ENCODE data around the gene PTEN. TPM values are rescaled to one million over a fixed set of nuclear protein-coding genes. Genes with fewer than 3 reads are reported as not detected.

PTEN gene
- total RNA-seq, 2 donors from 2014 or later: 49.8 to 75.3 TPM

GRCh38 chr10:88019753-88020152 lies 156.3 kb downstream of the PTEN start:
- H3K9me3 Mint-ChIP-seq: peaks cover 3% of the 10 kb centered on the region
- H3K27me3 Mint-ChIP-seq: peaks cover 0 to 2% of the 10 kb centered on the region in 2 donors
- no peak for DNase-seq (ENCODE audit: low spot score)
- H3K4me3 Mint-ChIP-seq: no peak overlapping the region
- H3K27ac Mint-ChIP-seq: no peak overlapping the region
- H3K4me1 Mint-ChIP-seq (ENCODE audit: low read depth in 2 of 2): peaks cover 0 to 4% of the 10 kb centered on the region in 2 donors
- no peak for ATAC-seq
- H3K36me3 Mint-ChIP-seq: no peaks in the 10 kb centered on the region

Other genes with a start within 250 kb of the PTEN start
- gene PAPSS2, start 203.7 kb upstream of the PTEN start, total RNA-seq: 1 to 10 TPM in 1 of 2 donors, under 1 TPM in 1; 0.19 to 2.6 TPM
- 10 to 100 TPM; 48.3 to 65.2 TPM for gene ATAD1, start 45.4 kb upstream of the PTEN start, total RNA-seq
- under 1 TPM; 0.17 to 0.52 TPM for gene KLLN, start 92 bp upstream of the PTEN start, total RNA-seq

Data from natural killer cell treated with Interleukin-12 subunit alpha and Interleukin-12 subunit beta and Interleukin-15 and Interleukin-18, amount 100 ng/mL, for 72 hours (primary cell).